Loucy (cell line): Measurements from ENCODE around the gene ALDH4A1.

Experiments used
- CTCF ChIP-seq: fragments of 200-600 bp; sonication (generic); conservative IDR thresholded peaks from 2 replicates; pipeline ENCODE4 v1.5.1; 2014; ENCODE audit warnings: mild to moderate bottlenecking, antibody characterized with exemption, low read length
- EZH2phosphoT487 ChIP-seq: fragments of 200-600 bp; IDR thresholded peaks from 2 replicates; pipeline ENCODE4 v1.6.1; 2018; ENCODE audit warnings: antibody characterized with exemption, mild to moderate bottlenecking, moderate library complexity, borderline replicate concordance

DNA sequence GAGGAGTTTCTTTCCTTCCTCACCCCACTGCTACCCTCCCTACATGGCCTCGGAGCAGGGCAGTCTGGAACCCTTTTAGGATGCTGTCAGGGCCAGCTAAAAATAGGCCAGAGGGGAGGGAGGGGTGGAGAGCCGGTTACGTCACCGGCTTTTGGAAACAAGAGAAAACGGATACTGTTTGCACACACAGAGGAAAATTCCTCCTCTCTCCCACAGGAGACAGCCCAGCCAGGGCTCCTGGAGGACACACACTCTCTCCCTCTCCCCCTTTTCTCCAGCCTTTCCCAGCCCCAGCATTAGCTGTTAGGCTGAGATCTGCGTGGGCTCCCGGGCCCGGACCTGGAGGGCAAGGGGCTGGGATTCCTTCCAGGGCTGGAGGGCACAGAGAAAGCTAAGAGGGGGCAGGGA, 20.0 kb upstream of the ALDH4A1 start:
- TF ChIP-seq CTCF (no peak), EZH2phosphoT487 (no peak)
